HepG2 (cell line): Measurements from ENCODE around the gene SMYD5. TPM values are rescaled to one million over a fixed set of nuclear protein-coding genes. Genes with fewer than 3 reads are reported as not detected.

Experiments
- ARID2 ChIP-seq: sonication (generic); formaldehyde crosslinking; IDR thresholded peaks from 2 replicates; pipeline ENCODE4 v1.8.1; 2022; ENCODE audit warnings: mild to moderate bottlenecking, missing genetic modification reagents, borderline replicate concordance
- GFI1 ChIP-seq: sonication (generic); formaldehyde crosslinking; IDR thresholded peaks from 2 replicates; pipeline ENCODE4 v1.5.0; 2020; ENCODE audit warnings: missing genetic modification reagents, mild to moderate bottlenecking, borderline replicate concordance
- HDAC1 ChIP-seq: sonication (generic); formaldehyde crosslinking; IDR thresholded peaks from 2 replicates; pipeline ENCODE4 v1.5.1; 2020; ENCODE audit warnings: mild to moderate bottlenecking, missing genetic modification reagents
- NFATC3 ChIP-seq: sonication (generic); formaldehyde crosslinking; IDR thresholded peaks from 2 replicates; pipeline ENCODE4 v1.5.1; 2020; ENCODE audit warnings: mild to moderate bottlenecking, missing genetic modification reagents
- PATZ1 ChIP-seq: sonication (generic); formaldehyde crosslinking; IDR thresholded peaks from 2 replicates; pipeline ENCODE4 v1.4.0; 2020; ENCODE audit warnings: missing genetic modification reagents
- PPARG ChIP-seq: conservative IDR thresholded peaks from 2 replicates; pipeline ENCODE4 v1.6.1; 2016; ENCODE audit warnings: missing biosample characterization, missing genetic modification reagents
- RCOR2 ChIP-seq: IDR thresholded peaks from 2 replicates; pipeline ENCODE4 v1.6.1; 2016; ENCODE audit warnings: missing biosample characterization, missing genetic modification reagents
- RORA ChIP-seq: sonication (generic); formaldehyde crosslinking; IDR thresholded peaks from 2 replicates; pipeline ENCODE4 v1.5.0; 2020; ENCODE audit warnings: mild to moderate bottlenecking, missing genetic modification reagents, moderate library complexity
- SPEN ChIP-seq: sonication (generic); formaldehyde crosslinking; IDR thresholded peaks from 2 replicates; pipeline ENCODE4 v1.5.1; 2020; ENCODE audit warnings: low read depth, mild to moderate bottlenecking, missing genetic modification reagents
- TOPORS ChIP-seq: sonication (generic); formaldehyde crosslinking; IDR thresholded peaks from 2 replicates; pipeline ENCODE4 v1.8.0; 2023; ENCODE audit warnings: mild to moderate bottlenecking, missing genetic modification reagents
- ZC3H4 ChIP-seq: sonication (generic); formaldehyde crosslinking; IDR thresholded peaks from 2 replicates; pipeline ENCODE4 v1.4.0; 2020; ENCODE audit warnings: missing genetic modification reagents, borderline replicate concordance
- ZFP36 ChIP-seq: fragments of 150-350 bp; IDR thresholded peaks from 2 replicates; pipeline ENCODE4 v1.6.1; 2018; ENCODE audit warnings: borderline replicate concordance, low read length, low read depth; ENCODE audit not compliant: partially characterized antibody
- ZNF232 ChIP-seq: sonication (generic); formaldehyde crosslinking; IDR thresholded peaks from 2 replicates; pipeline ENCODE4 v1.4.0; 2020; ENCODE audit warnings: missing genetic modification reagents, borderline replicate concordance
- ZNF562 ChIP-seq: sonication (generic); formaldehyde crosslinking; IDR thresholded peaks from 2 replicates; pipeline ENCODE4 v1.8.0; 2022; ENCODE audit warnings: missing genetic modification reagents, borderline replicate concordance
- ZNF644 ChIP-seq: IDR thresholded peaks from 2 replicates; pipeline ENCODE4 v1.6.1; 2016; ENCODE audit warnings: low read depth
- ZNF704 ChIP-seq: sonication (generic); formaldehyde crosslinking; IDR thresholded peaks from 2 replicates; pipeline ENCODE4 v1.8.1; 2023; ENCODE audit warnings: mild to moderate bottlenecking, inconsistent platforms, moderate library complexity, missing genetic modification reagents, borderline replicate concordance
- ZNF740 ChIP-seq: sonication (generic); formaldehyde crosslinking; IDR thresholded peaks from 2 replicates; pipeline ENCODE4 v1.4.0; 2020; ENCODE audit warnings: missing genetic modification reagents
- ZNF772 ChIP-seq: sonication (generic); formaldehyde crosslinking; IDR thresholded peaks from 2 replicates; pipeline ENCODE4 v1.5.0; 2020; ENCODE audit warnings: mild to moderate bottlenecking, missing genetic modification reagents
- polyA plus RNA-seq, 8 experiments: library from polyadenylated mRNA; depleted of rRNA in 3 of 8; stranded (reverse) in 7 of 8; unstranded in 1 of 8; fragments of >200 nt; fragmentation: Illumina TruSeq in 4 of 8; extraction: Trizol in 4 of 8; gene quantifications; 2 replicates each; pipeline versions ENCODE4 v1.2.1 to v1.2.3, GENCODE V29; 2011 to 2016; ENCODE audit warnings: low read depth in 4 of 8, missing spikeins in 1 of 8, mixed read lengths in 1 of 8; ENCODE audit not compliant: insufficient read depth in 1 of 8
- total RNA-seq, 5 experiments: library from RNA; depleted of rRNA; stranded (reverse); fragments of >200 nt; fragmentation: Illumina TruSeq; extraction: Trizol; gene quantifications; 2 replicates each; pipeline ENCODE4 v1.2.3, GENCODE V29; 2016; ENCODE audit warnings: low read depth in 1 of 5
- TF ChIP-seq, protein P1 (sequence below): IDR thresholded peaks from 2 replicates; pipeline ENCODE4 v1.6.1; 2016; ENCODE audit warnings: low read depth, control low read depth
- TF ChIP-seq, protein P2 (sequence below): sonication (generic); formaldehyde crosslinking; IDR thresholded peaks from 2 replicates; pipeline ENCODE4 v1.8.1; 2023; ENCODE audit warnings: missing genetic modification reagents, mild to moderate bottlenecking, borderline replicate concordance
- TF ChIP-seq, protein P3 (sequence below): sonication (generic); formaldehyde crosslinking; IDR thresholded peaks from 2 replicates; pipeline ENCODE4 v1.5.0; 2020; ENCODE audit warnings: mild to moderate bottlenecking, missing genetic modification reagents, moderate library complexity

SMYD5 gene
- total and polyA plus RNA-seq, 2 of the 13 experiments (the other 11 are each of a cell fraction or from before 2014, with no cell fraction given) = 55.8 to 70.4 TPM

GRCh38 chr2:73176205-73176880, 37.7 kb upstream of the SMYD5 start (continued):
- TF ChIP-seq PATZ1 (CRISPR knock-in tag) (peak; percentile 12; the same call in 1 of the 2 replicates), GFI1 (0 out of 2 replicates have a peak, but pooled peaks have one; percentile 30), ZNF232 (0 out of 2 replicates have a peak, but pooled peaks have one; percentile 27), PPARG (CRISPR knock-in tag) (no peak), ZNF704 (0 out of 2 replicates have a peak, but pooled peaks have one; percentile 11), HDAC1 (peak; percentile 11; the same call in 1 of the 2 replicates), NFATC3 (CRISPR knock-in tag) (no peak), RORA (CRISPR knock-in tag) (no peak), ARID2 (CRISPR knock-in tag) (peak; percentile 11; the same call in 1 of the 2 replicates), ZFP36 (peak; percentile 36), SPEN (CRISPR knock-in tag) (no peak; the same call in 1 of the 2 replicates), ZNF562 (CRISPR knock-in tag) (no peak), TOPORS (no peak), RCOR2 (CRISPR knock-in tag) (peak; percentile 16; the same call in 1 of the 2 replicates), ZNF772 (CRISPR knock-in tag) (no peak), ZC3H4 (no peak), ZNF740 (peak; percentile 29; the same call in 1 of the 2 replicates), ZNF644 (CRISPR knock-in tag) (no peak)
- TF ChIP-seq, protein P1, sequence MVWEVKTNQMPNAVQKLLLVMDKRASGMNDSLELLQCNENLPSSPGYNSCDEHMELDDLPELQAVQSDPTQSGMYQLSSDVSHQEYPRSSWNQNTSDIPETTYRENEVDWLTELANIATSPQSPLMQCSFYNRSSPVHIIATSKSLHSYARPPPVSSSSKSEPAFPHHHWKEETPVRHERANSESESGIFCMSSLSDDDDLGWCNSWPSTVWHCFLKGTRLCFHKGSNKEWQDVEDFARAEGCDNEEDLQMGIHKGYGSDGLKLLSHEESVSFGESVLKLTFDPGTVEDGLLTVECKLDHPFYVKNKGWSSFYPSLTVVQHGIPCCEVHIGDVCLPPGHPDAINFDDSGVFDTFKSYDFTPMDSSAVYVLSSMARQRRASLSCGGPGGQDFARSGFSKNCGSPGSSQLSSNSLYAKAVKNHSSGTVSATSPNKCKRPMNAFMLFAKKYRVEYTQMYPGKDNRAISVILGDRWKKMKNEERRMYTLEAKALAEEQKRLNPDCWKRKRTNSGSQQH = no peak
- TF ChIP-seq, protein P2, sequence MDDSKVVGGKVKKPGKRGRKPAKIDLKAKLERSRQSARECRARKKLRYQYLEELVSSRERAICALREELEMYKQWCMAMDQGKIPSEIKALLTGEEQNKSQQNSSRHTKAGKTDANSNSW (CRISPR knock-in tag) = 0 out of 2 replicates have a peak, but pooled peaks have one; percentile 11
- TF ChIP-seq, protein P3, sequence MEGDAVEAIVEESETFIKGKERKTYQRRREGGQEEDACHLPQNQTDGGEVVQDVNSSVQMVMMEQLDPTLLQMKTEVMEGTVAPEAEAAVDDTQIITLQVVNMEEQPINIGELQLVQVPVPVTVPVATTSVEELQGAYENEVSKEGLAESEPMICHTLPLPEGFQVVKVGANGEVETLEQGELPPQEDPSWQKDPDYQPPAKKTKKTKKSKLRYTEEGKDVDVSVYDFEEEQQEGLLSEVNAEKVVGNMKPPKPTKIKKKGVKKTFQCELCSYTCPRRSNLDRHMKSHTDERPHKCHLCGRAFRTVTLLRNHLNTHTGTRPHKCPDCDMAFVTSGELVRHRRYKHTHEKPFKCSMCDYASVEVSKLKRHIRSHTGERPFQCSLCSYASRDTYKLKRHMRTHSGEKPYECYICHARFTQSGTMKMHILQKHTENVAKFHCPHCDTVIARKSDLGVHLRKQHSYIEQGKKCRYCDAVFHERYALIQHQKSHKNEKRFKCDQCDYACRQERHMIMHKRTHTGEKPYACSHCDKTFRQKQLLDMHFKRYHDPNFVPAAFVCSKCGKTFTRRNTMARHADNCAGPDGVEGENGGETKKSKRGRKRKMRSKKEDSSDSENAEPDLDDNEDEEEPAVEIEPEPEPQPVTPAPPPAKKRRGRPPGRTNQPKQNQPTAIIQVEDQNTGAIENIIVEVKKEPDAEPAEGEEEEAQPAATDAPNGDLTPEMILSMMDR (CRISPR knock-in tag) = peak; percentile 32
